SK-N-MC (cell line): Measurements from ENCODE around the gene ACSS2.
"Not testable (repeated sequence)": the region's sequence is repeated elsewhere in the genome, so short reads cannot be mapped to it uniquely, and the experiment has no call there.

ENCODE experiments used
- DNase-seq: peaks from one replicate; pipeline ENCODE4 v3.0.0-alpha.2; 2011; ENCODE audit warnings: low read depth, low spot score
- H3K27ac ChIP-seq: fragments of 200-600 bp; sonication (generic); 2 replicates; pipeline ENCODE4 v1.5.1; 2016; ENCODE audit warnings: mixed run types
- H3K36me3 ChIP-seq: fragments of 200-600 bp; sonication (generic); 2 replicates; pipeline ENCODE4 v1.6.1; 2017; ENCODE audit warnings: antibody characterized with exemption, low read length, mixed read lengths; ENCODE audit not compliant: insufficient read depth
- H3K4me3 ChIP-seq: fragments of 200-600 bp; sonication (generic); 2 replicates; pipeline ENCODE4 v1.5.1; 2016
- H3K9ac ChIP-seq: fragments of 200-600 bp; sonication (generic); 2 replicates; pipeline ENCODE4 v1.8.0; 2017; ENCODE audit warnings: mixed run types, mixed read lengths; ENCODE audit not compliant: insufficient read length
- H3K9me3 ChIP-seq: fragments of 200-600 bp; sonication (generic); 2 replicates; pipeline ENCODE4 v1.6.1; 2017; ENCODE audit warnings: low read depth, mild to moderate bottlenecking, antibody characterized with exemption, low read length, moderate library complexity, mixed read lengths
- EZH2 ChIP-seq: fragments of 200-600 bp; sonication (generic); IDR thresholded peaks from one replicate; pipeline ENCODE4 v1.6.1; 2017; ENCODE audit warnings: antibody characterized with exemption
- FOXP2 ChIP-seq: optimal IDR thresholded peaks from 2 replicates; pipeline ENCODE3; 2011; ENCODE audit warnings: mild to moderate bottlenecking, moderate library complexity; ENCODE audit not compliant: insufficient read depth; ENCODE audit errors: extremely low read length, control extremely low read depth
- POLR2AphosphoS5 ChIP-seq: IDR thresholded peaks from 2 replicates; pipeline ENCODE4 v1.6.1; 2012; ENCODE audit warnings: mild to moderate bottlenecking, low read depth, low read length, borderline replicate concordance

ACSS2 gene

DNA sequence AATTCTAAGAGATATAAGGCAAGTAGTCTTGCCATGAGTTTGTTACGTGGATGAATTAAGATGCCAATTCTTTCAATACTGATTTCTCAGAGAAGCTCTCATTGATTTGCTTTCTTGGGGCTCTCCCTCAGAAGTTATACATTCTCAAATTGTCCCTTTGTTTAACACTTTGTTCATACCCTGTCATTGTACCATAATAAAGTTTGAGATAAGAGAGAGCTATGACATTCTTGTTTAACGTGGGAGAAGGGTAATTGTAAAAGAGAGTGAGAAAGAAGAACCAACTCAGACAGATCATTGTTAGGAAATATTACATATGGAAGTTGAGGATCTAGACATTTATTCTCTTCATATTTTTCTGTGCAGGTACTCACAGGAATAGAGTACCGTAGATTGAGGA is 19.1 kb downstream of the ACSS2 start:
- DNase-seq = no peak
- no peak for TF ChIP-seq FOXP2
- no peak for TF ChIP-seq POLR2AphosphoS5
- TF ChIP-seq EZH2 = no peak
- Histone ChIP-seq H3K4me3 (no peak overlapping the region), H3K9ac (no peak overlapping the region), H3K36me3 (no peaks in the 10 kb centered on the region), H3K27ac (no peak overlapping the region), H3K9me3 (no peaks in the 10 kb centered on the region)

- TF ChIP-seq FOXP2 (no peak), POLR2AphosphoS5 (no peak), EZH2 (no peak)
- no peaks in the 10 kb centered on the region for H3K9me3 ChIP-seq
- no peaks in the 10 kb centered on the region for H3K36me3 ChIP-seq
- H3K4me3 ChIP-seq = no peak overlapping the region
- no peak overlapping the region for H3K9ac ChIP-seq
- H3K27ac ChIP-seq = no peak overlapping the region
- no peak for DNase-seq
Observed at GRCh38 chr20:34896086-34896621, 19.7 kb downstream of the ACSS2 start.

GRCh38 chr20:34898129-34898528 is 21.7 kb downstream of the ACSS2 start:
- DNase-seq, H3K4me3 ChIP-seq, H3K9ac ChIP-seq, H3K36me3 ChIP-seq, H3K27ac ChIP-seq, H3K9me3 ChIP-seq: not testable (repeated sequence)

DNA sequence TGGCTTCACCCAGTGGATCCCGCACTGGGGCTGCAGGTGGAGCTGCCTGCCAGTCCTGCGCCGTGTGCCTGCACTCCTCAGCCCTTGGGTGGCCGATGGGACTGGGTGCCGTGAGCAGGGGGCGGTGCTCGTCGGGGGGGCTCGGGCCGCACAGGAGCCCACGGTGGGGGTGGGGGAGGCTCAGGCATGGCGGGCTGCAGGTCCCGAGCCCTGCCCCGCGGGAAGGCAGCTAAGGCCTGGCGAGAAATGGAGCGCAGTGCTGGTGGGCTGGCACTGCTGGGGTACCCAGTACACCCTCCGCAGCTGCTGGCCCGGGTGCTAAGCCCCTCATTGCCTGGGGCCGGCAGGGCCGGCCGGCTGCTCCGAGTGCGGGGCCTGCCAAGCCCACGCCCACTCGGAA is 22.3 kb downstream of the ACSS2 start:
- H3K36me3 ChIP-seq, H3K9ac ChIP-seq, H3K27ac ChIP-seq, H3K4me3 ChIP-seq, DNase-seq, H3K9me3 ChIP-seq: not testable (repeated sequence)

GRCh38 chr20:34904202-34904621 is 27.8 kb downstream of the ACSS2 start:
- Histone ChIP-seq H3K9me3 (no peaks in the 10 kb centered on the region), H3K27ac (no peak overlapping the region), H3K36me3 (no peaks in the 10 kb centered on the region), H3K4me3 (no peak overlapping the region), H3K9ac (no peak overlapping the region)
- DNase-seq = no peak
- TF ChIP-seq FOXP2 = no peak
- no peak for TF ChIP-seq POLR2AphosphoS5
- TF ChIP-seq EZH2 = no peak

GRCh38 chr20:34907616-34908469 is 31.4 kb downstream of the ACSS2 start:
- peak; percentile 98 for DNase-seq
- Histone ChIP-seq H3K9ac (no peak overlapping the region), H3K4me3 (peak overlapping the region; percentile 35; the same call in 1 of the 2 replicates), H3K27ac (peak overlapping the region; percentile 18; the same call in 1 of the 2 replicates), H3K36me3 (no peaks in the 10 kb centered on the region), H3K9me3 (no peaks in the 10 kb centered on the region)
- TF ChIP-seq EZH2 (no peak), POLR2AphosphoS5 (peak; percentile 49; the same call in 1 of the 2 replicates), FOXP2 (no peak)

DNA sequence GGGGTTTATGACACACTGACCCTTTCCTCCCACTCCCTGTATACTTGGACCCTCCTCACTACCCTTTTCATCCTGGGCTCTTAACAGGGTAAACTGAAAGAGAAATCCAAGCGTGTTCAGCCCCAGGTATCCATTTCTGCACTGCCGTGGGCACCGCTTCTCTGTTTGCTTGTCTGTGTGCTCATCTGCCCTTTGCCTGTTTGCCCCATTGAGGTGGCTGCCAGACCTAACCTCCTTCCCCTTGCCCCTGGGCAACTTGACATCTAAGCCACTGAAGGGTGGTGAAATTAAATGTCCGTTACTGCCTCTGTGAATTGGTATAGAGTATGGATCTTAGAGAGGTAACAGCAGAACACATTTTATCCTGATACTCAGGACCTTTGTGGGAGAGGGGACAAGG is 38.7 kb downstream of the ACSS2 start:
- Histone ChIP-seq H3K27ac (no peak overlapping the region), H3K9me3 (no peaks in the 10 kb centered on the region), H3K36me3 (no peaks in the 10 kb centered on the region), H3K9ac (no peak overlapping the region), H3K4me3 (no peak overlapping the region)
- TF ChIP-seq POLR2AphosphoS5 (no peak), FOXP2 (no peak), EZH2 (no peak)
- DNase-seq = no peak

- H3K4me3 ChIP-seq = no peak overlapping the region
- H3K9me3 ChIP-seq = no peaks in the 10 kb centered on the region
- H3K27ac ChIP-seq = no peak overlapping the region
- H3K9ac ChIP-seq = no peak overlapping the region
- no peak for DNase-seq
- no peaks in the 10 kb centered on the region for H3K36me3 ChIP-seq
- no peak for TF ChIP-seq POLR2AphosphoS5
- no peak for TF ChIP-seq EZH2
- no peak for TF ChIP-seq FOXP2
Observed at GRCh38 chr20:34915749-34916455, 39.5 kb downstream of the ACSS2 start.

GRCh38 chr20:34916774-34917354 is 40.5 kb downstream of the ACSS2 start:
- no peak for TF ChIP-seq FOXP2
- TF ChIP-seq POLR2AphosphoS5 = no peak
- TF ChIP-seq EZH2 = no peak
- no peak overlapping the region for H3K9ac ChIP-seq
- H3K4me3 ChIP-seq = no peak overlapping the region
- no peaks in the 10 kb centered on the region for H3K36me3 ChIP-seq
- H3K9me3 ChIP-seq = no peaks in the 10 kb centered on the region
- DNase-seq = no peak
- no peak overlapping the region for H3K27ac ChIP-seq
